HEK293 (cell line): ENCODE data around the gene KLF16.

ENCODE experiments used
- CTCF ChIA-PET: fragments of 350-600 bp; formaldehyde crosslinking; extraction: SDS; loops from one replicate; lab custom pipeline; 2021; ENCODE audit warnings: antibody characterized with exemption; lab: Yijun Ruan, JAX
- POLR2A ChIA-PET: fragments of 300-600 bp; formaldehyde crosslinking; extraction: SDS; loops from one replicate; lab custom pipeline; 2020; ENCODE audit warnings: antibody characterized with exemption, inconsistent platforms; lab: Yijun Ruan, JAX
- H3K27ac ChIP-seq: fragments of 200-500 bp; sonication (Bioruptor generic); 2 replicates; pipeline ENCODE4 v1.5.1; 2014; ENCODE audit warnings: low read depth, low read length, control low read depth, inconsistent platforms; ENCODE audit errors: extremely low read depth
- H3K36me3 ChIP-seq, 2 experiments: fragments of 200-500 bp in 1 of 2; sonication (Bioruptor generic) in 1 of 2; 1 replicate in 1 of 2; 2 replicates in 1 of 2; pipeline ENCODE4 v1.5.1; 2014 to 2017; ENCODE audit warnings: inconsistent platforms in 2 of 2, low read length in 2 of 2; ENCODE audit not compliant: control insufficient read depth in 2 of 2, insufficient read depth in 1 of 2
- H3K4me1 ChIP-seq: fragments of 200-500 bp; sonication (Bioruptor generic); 2 replicates; pipeline ENCODE4 v1.5.1; 2014; ENCODE audit warnings: mild to moderate bottlenecking, low read length, inconsistent platforms; ENCODE audit not compliant: control insufficient read depth, insufficient read depth
- H3K4me3 ChIP-seq: 2 replicates; pipeline ENCODE4 v1.5.1; 2011; ENCODE audit warnings: low read depth, mild to moderate bottlenecking, control low read depth, low read length, moderate library complexity
- H3K9me3 ChIP-seq: fragments of 200-500 bp; sonication (Bioruptor generic); 2 replicates; pipeline ENCODE4 v1.5.1; 2014; ENCODE audit warnings: low read depth, low read length, inconsistent platforms; ENCODE audit not compliant: control insufficient read depth, insufficient read depth
- GLI2 ChIP-seq: fragments of 450-650 bp; formaldehyde crosslinking; IDR thresholded peaks from 2 replicates; pipeline ENCODE4; 2017; ENCODE audit warnings: missing biosample characterization, missing genetic modification characterization, low read depth, borderline replicate concordance
- KLF1 ChIP-seq: fragments of 450-650 bp; formaldehyde crosslinking; IDR thresholded peaks from 2 replicates; pipeline ENCODE4 v1.5.1; 2016; ENCODE audit warnings: missing biosample characterization, missing genetic modification characterization
- KLF9 ChIP-seq: fragments of 450-650 bp; formaldehyde crosslinking; IDR thresholded peaks from 2 replicates; pipeline ENCODE4 v1.5.1; 2016; ENCODE audit warnings: missing biosample characterization, missing genetic modification characterization, low read depth
- SP2 ChIP-seq: fragments of 450-650 bp; formaldehyde crosslinking; IDR thresholded peaks from 2 replicates; pipeline ENCODE4 v1.5.1; 2016; ENCODE audit warnings: missing biosample characterization, missing genetic modification characterization
- WT1 ChIP-seq: fragments of 450-650 bp; formaldehyde crosslinking; IDR thresholded peaks from 2 replicates; pipeline ENCODE4 v1.5.1; 2016; ENCODE audit warnings: missing biosample characterization, missing genetic modification characterization
- ZBTB48 ChIP-seq: fragments of 450-650 bp; formaldehyde crosslinking; IDR thresholded peaks from 2 replicates; pipeline ENCODE4 v1.5.1; 2016; ENCODE audit warnings: missing biosample characterization, missing genetic modification characterization
- ZBTB8A ChIP-seq: fragments of 450-650 bp; formaldehyde crosslinking; IDR thresholded peaks from 2 replicates; pipeline ENCODE4 v1.5.1; 2016; ENCODE audit warnings: missing biosample characterization, missing genetic modification characterization
- ZNF138 ChIP-seq: fragments of 450-650 bp; formaldehyde crosslinking; IDR thresholded peaks from 2 replicates; pipeline ENCODE4 v1.5.1; 2016; ENCODE audit warnings: missing biosample characterization, missing genetic modification characterization, borderline replicate concordance
- ZNF155 ChIP-seq: fragments of 450-650 bp; formaldehyde crosslinking; IDR thresholded peaks from 2 replicates; pipeline ENCODE4 v1.5.1; 2016; ENCODE audit warnings: missing biosample characterization, missing genetic modification characterization
- ZNF169 ChIP-seq: fragments of 450-650 bp; formaldehyde crosslinking; IDR thresholded peaks from 2 replicates; pipeline ENCODE4 v1.5.1; 2016; ENCODE audit warnings: missing biosample characterization, missing genetic modification characterization
- ZNF175 ChIP-seq: fragments of 450-650 bp; formaldehyde crosslinking; IDR thresholded peaks from 2 replicates; pipeline ENCODE4 v1.5.1; 2016; ENCODE audit warnings: missing biosample characterization, missing genetic modification characterization
- ZNF184 ChIP-seq: fragments of 450-650 bp; IDR thresholded peaks from 2 replicates; pipeline ENCODE4 v1.5.1; 2018; ENCODE audit warnings: missing biosample characterization, mild to moderate bottlenecking, missing genetic modification characterization
- ZNF391 ChIP-seq: fragments of 450-650 bp; formaldehyde crosslinking; IDR thresholded peaks from 2 replicates; pipeline ENCODE4 v1.5.1; 2016; ENCODE audit warnings: low read depth, missing biosample characterization, missing genetic modification characterization, borderline replicate concordance
- ZNF394 ChIP-seq: fragments of 450-650 bp; formaldehyde crosslinking; IDR thresholded peaks from 2 replicates; pipeline ENCODE4 v1.5.1; 2016; ENCODE audit warnings: missing biosample characterization, missing genetic modification characterization, mild to moderate bottlenecking, moderate library complexity, borderline replicate concordance
- ZNF416 ChIP-seq: fragments of 450-650 bp; formaldehyde crosslinking; IDR thresholded peaks from 2 replicates; pipeline ENCODE4 v1.5.1; 2016; ENCODE audit warnings: missing biosample characterization, missing genetic modification characterization
- ZNF501 ChIP-seq: fragments of 450-650 bp; formaldehyde crosslinking; IDR thresholded peaks from 2 replicates; pipeline ENCODE4 v1.5.1; 2016; ENCODE audit warnings: missing biosample characterization, missing genetic modification characterization
- ZNF510 ChIP-seq: fragments of 450-650 bp; formaldehyde crosslinking; IDR thresholded peaks from 2 replicates; pipeline ENCODE4 v1.5.1; 2018; ENCODE audit warnings: mild to moderate bottlenecking, missing genetic modification characterization, missing biosample characterization; ENCODE audit not compliant: insufficient replicate concordance
- ZNF521 ChIP-seq: fragments of 450-650 bp; formaldehyde crosslinking; IDR thresholded peaks from 2 replicates; pipeline ENCODE4 v1.5.1; 2017; ENCODE audit warnings: missing biosample characterization, mild to moderate bottlenecking, missing genetic modification characterization
- ZNF639 ChIP-seq: fragments of 450-650 bp; formaldehyde crosslinking; IDR thresholded peaks from 2 replicates; pipeline ENCODE4 v1.5.1; 2016; ENCODE audit warnings: missing biosample characterization, missing genetic modification characterization
- ZNF664 ChIP-seq: fragments of 450-650 bp; formaldehyde crosslinking; IDR thresholded peaks from 2 replicates; pipeline ENCODE4 v1.5.1; 2016; ENCODE audit warnings: missing biosample characterization, missing genetic modification characterization
- ZNF747 ChIP-seq: fragments of 450-650 bp; formaldehyde crosslinking; IDR thresholded peaks from 2 replicates; pipeline ENCODE4 v1.5.1; 2016; ENCODE audit warnings: missing biosample characterization, missing genetic modification characterization
- ZNF785 ChIP-seq: fragments of 450-650 bp; formaldehyde crosslinking; IDR thresholded peaks from 2 replicates; pipeline ENCODE4 v1.5.1; 2016; ENCODE audit warnings: missing biosample characterization, missing genetic modification characterization
- ZSCAN23 ChIP-seq: fragments of 450-650 bp; formaldehyde crosslinking; IDR thresholded peaks from 2 replicates; pipeline ENCODE4 v1.5.1; 2016; ENCODE audit warnings: missing biosample characterization, missing genetic modification characterization
- ZXDB ChIP-seq: fragments of 450-650 bp; formaldehyde crosslinking; IDR thresholded peaks from 2 replicates; pipeline ENCODE4 v1.5.1; 2016; ENCODE audit warnings: missing biosample characterization, missing genetic modification characterization
- TF ChIP-seq, protein P1 (sequence below): IDR thresholded peaks from 2 replicates; pipeline ENCODE4 v1.6.1; 2011; ENCODE audit warnings: mild to moderate bottlenecking, low read depth, low read length, borderline replicate concordance
- TF ChIP-seq, protein P2 (sequence below): fragments of 450-650 bp; formaldehyde crosslinking; IDR thresholded peaks from 2 replicates; pipeline ENCODE4 v1.5.1; 2017; ENCODE audit warnings: missing biosample characterization, missing genetic modification characterization

Gene KLF16

DNA sequence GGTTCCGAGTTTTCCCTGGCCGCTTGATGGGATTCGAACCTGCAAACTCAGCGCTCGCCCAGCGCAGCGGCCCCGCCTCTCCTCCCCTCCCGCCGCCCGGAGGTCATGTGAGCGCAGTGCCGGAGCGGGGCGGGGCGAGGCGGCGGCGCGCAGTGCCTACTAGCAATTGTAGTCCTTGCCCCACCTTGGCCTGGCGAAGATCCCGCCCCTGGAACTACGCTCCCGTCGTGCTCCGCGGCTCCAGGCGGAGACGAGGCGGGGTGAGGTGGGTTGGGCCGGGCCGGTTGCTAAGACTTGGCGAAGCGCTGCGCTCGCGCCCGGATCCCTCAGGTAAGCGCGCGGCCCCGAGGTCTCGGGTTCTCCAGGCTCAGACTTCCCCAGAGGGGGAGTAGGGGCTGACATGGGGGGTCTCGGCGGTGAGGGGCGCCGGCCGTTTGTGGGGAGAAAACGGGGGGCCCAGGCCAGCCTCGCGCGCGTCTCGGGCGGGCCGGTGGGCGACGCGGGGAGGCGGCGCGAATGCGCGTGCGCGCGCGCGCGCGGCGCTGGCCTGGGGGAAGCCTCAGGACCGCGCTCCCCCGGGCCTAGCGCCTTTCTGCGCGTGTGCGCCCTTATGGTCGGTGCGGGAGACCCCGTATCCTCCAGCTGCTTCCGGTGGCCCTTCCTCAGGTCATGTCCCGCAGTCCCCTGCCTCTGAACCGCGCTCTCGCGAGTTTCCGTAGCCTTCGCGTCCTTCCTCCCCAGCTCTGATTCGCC lies 41.9 kb upstream of the KLF16 start, which contains the start of the genes ADAT3 and SCAMP4 (continued):
- TF ChIP-seq ZNF416 (tag by site-specific recombination) (no peak), KLF1 (tag by site-specific recombination) (peak; percentile 90)

GRCh38 chr19:1904860-1905109 lies 41.4 kb upstream of the KLF16 start:
- H3K36me3 ChIP-seq: peaks cover 0 to 17% of the 10 kb centered on the region in 2 experiments; a peak in 2 of 3 replicates
- H3K4me1 ChIP-seq: peaks cover 11% of the 10 kb centered on the region
- H3K27ac ChIP-seq: peak overlapping the region; percentile 37
- ChIA-PET POLR2A (interaction anchor here (1.0 to 1.5 kb wide), 3 partner anchors 16 to 28 kb away, joined by 3 read pairs; partner anchors contain the start of gene ABHD17A), CTCF (interaction anchor here (0.7 kb wide), 1 partner anchor 731 kb away, joined by 3 read pairs; no protein-coding TSS in a partner anchor)
- H3K9me3 ChIP-seq: no peaks in the 10 kb centered on the region
- H3K4me3 ChIP-seq: no peak overlapping the region
- TF ChIP-seq ZNF184 (tag by site-specific recombination) (0 out of 2 replicates have a peak, but pooled peaks have one; percentile 34), GLI2 (tag by site-specific recombination) (no peak), WT1 (tag by site-specific recombination) (0 out of 2 replicates have a peak, but pooled peaks have one; percentile 37), ZNF639 (tag by site-specific recombination) (0 out of 2 replicates have a peak, but pooled peaks have one; percentile 19), SP2 (no peak), ZNF169 (no peak), ZNF510 (no peak), ZSCAN23 (tag by site-specific recombination) (peak; percentile 28; the same call in 1 of the 2 replicates), ZXDB (tag by site-specific recombination) (0 out of 2 replicates have a peak, but pooled peaks have one; percentile 42), ZNF391 (tag by site-specific recombination) (peak; percentile 86), ZNF175 (tag by site-specific recombination) (no peak), ZBTB8A (tag by site-specific recombination) (peak; percentile 22; the same call in 1 of the 2 replicates), ZNF138 (tag by site-specific recombination) (no peak), ZNF501 (tag by site-specific recombination) (no peak), KLF9 (tag by site-specific recombination) (no peak), ZNF664 (tag by site-specific recombination) (no peak), ZNF521 (tag by site-specific recombination) (no peak), ZBTB48 (0 out of 2 replicates have a peak, but pooled peaks have one; percentile 49), ZNF394 (tag by site-specific recombination) (peak; percentile 41; the same call in 1 of the 2 replicates), ZNF155 (no peak), ZNF747 (tag by site-specific recombination) (no peak), ZNF785 (tag by site-specific recombination) (0 out of 2 replicates have a peak, but pooled peaks have one; percentile 32)
- TF ChIP-seq, protein P1, sequence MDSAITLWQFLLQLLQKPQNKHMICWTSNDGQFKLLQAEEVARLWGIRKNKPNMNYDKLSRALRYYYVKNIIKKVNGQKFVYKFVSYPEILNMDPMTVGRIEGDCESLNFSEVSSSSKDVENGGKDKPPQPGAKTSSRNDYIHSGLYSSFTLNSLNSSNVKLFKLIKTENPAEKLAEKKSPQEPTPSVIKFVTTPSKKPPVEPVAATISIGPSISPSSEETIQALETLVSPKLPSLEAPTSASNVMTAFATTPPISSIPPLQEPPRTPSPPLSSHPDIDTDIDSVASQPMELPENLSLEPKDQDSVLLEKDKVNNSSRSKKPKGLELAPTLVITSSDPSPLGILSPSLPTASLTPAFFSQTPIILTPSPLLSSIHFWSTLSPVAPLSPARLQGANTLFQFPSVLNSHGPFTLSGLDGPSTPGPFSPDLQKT: no peak
- TF ChIP-seq, protein P2, sequence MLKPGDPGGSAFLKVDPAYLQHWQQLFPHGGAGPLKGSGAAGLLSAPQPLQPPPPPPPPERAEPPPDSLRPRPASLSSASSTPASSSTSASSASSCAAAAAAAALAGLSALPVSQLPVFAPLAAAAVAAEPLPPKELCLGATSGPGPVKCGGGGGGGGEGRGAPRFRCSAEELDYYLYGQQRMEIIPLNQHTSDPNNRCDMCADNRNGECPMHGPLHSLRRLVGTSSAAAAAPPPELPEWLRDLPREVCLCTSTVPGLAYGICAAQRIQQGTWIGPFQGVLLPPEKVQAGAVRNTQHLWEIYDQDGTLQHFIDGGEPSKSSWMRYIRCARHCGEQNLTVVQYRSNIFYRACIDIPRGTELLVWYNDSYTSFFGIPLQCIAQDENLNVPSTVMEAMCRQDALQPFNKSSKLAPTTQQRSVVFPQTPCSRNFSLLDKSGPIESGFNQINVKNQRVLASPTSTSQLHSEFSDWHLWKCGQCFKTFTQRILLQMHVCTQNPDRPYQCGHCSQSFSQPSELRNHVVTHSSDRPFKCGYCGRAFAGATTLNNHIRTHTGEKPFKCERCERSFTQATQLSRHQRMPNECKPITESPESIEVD (tag by site-specific recombination): no peak
